ENCODE results near the gene KIF5A. TPM values are rescaled to one million over a fixed set of nuclear protein-coding genes. Genes with fewer than 3 reads are reported as not detected.

KIF5A gene
- total and polyA plus RNA-seq, 3 experiments from 2014 or later, result 0.12 to 2.1 (median 1.8) TPM

GRCh38 chr12:57607958-57608663 is 58.3 kb downstream of the KIF5A start:
- H3K27me3 Mint-ChIP-seq, result peaks cover 4 to 17% of the 10 kb centered on the region in 2 donors
- peak overlapping the region in 4 of 8 donors; percentile 1 to 64 (median 40) for H3K27ac Mint-ChIP-seq
- Histone ChIP-seq H3K4me3 (ENCODE audit: low read length) (no peak overlapping the region), H3K4me1 (ENCODE audit: insufficient read depth, low read length) (peaks cover 35% of the 10 kb centered on the region), H3K27ac (ENCODE audit: low read depth, low read length) (no peak overlapping the region), H3K27me3 (ENCODE audit: insufficient read depth, low read length, poor library complexity, severe bottlenecking) (peaks cover 4% of the 10 kb centered on the region), H3K36me3 (ENCODE audit: insufficient read depth, low read length) (no peaks in the 10 kb centered on the region), H3K9me3 (ENCODE audit: low read length) (no peaks in the 10 kb centered on the region)
- H3K4me3 Mint-ChIP-seq, result peak overlapping the region in 1 of 7 donors; percentile 69
- CTCF ChIA-PET, result interaction anchor here (0.7 to 3.0 kb wide), 5 partner anchors 24 to 331 kb away, joined by 3 to 12 read pairs (median 3); no protein-coding TSS in a partner anchor
- peaks cover 0 to 18% (median 6%) of the 10 kb centered on the region in 3 donors for H3K36me3 Mint-ChIP-seq
- peaks cover 30 to 49% (median 36%) of the 10 kb centered on the region in 3 donors for H3K4me1 Mint-ChIP-seq
- H3K9me3 Mint-ChIP-seq, result no peaks in the 10 kb centered on the region
- no peak for DNase-seq
- POLR2A ChIA-PET, result no interaction called here

- Mint-ChIP-seq H3K4me1 (peaks cover 19 to 37% (median 25%) of the 10 kb centered on the region in 3 donors), H3K27me3 (peaks cover 4 to 21% of the 10 kb centered on the region in 2 donors), H3K27ac (no peak overlapping the region), H3K4me3 (peak overlapping the region in 1 of 7 donors; percentile 69), H3K36me3 (peaks cover 0 to 18% (median 6%) of the 10 kb centered on the region in 3 donors), H3K9me3 (no peaks in the 10 kb centered on the region)
- H3K4me3 ChIP-seq (ENCODE audit: low read length), result no peak overlapping the region
- POLR2A ChIA-PET, result interaction anchor here (2.3 kb wide), 1 partner anchor 18 kb away, joined by 6 read pairs; the partner anchor contains the start of gene PIP4K2C
- H3K27me3 ChIP-seq (ENCODE audit: insufficient read depth, low read length, poor library complexity, severe bottlenecking), result peaks cover 4% of the 10 kb centered on the region
- H3K36me3 ChIP-seq (ENCODE audit: insufficient read depth, low read length), result no peaks in the 10 kb centered on the region
- H3K27ac ChIP-seq (ENCODE audit: low read depth, low read length), result no peak overlapping the region
- DNase-seq, result no peak
- peaks cover 23% of the 10 kb centered on the region for H3K4me1 ChIP-seq (ENCODE audit: insufficient read depth, low read length)
- CTCF ChIA-PET, result interaction anchor here (1.4 kb wide), 1 partner anchor 25 kb away, joined by 7 read pairs; no protein-coding TSS in a partner anchor
- no peaks in the 10 kb centered on the region for H3K9me3 ChIP-seq (ENCODE audit: low read length)
Measured at GRCh38 chr12:57609101-57609780, 59.4 kb downstream of the KIF5A start.

GRCh38 chr12:57609781-57610553 is 60.1 kb downstream of the KIF5A start:
- Mint-ChIP-seq H3K27ac (peak overlapping the region in 2 of 8 donors; percentile 31 to 82), H3K4me3 (peak overlapping the region; percentile 60 to 88 (median 78)), H3K27me3 (peaks cover 6 to 24% of the 10 kb centered on the region in 2 donors), H3K36me3 (peaks cover 0 to 18% (median 6%) of the 10 kb centered on the region in 3 donors), H3K9me3 (no peaks in the 10 kb centered on the region), H3K4me1 (peaks cover 16 to 31% (median 24%) of the 10 kb centered on the region in 3 donors)
- no peaks in the 10 kb centered on the region for H3K36me3 ChIP-seq (ENCODE audit: insufficient read depth, low read length)
- no peak overlapping the region for H3K27ac ChIP-seq (ENCODE audit: low read depth, low read length)
- peaks cover 4% of the 10 kb centered on the region for H3K27me3 ChIP-seq (ENCODE audit: insufficient read depth, low read length, poor library complexity, severe bottlenecking)
- H3K4me3 ChIP-seq (ENCODE audit: low read length), result no peak overlapping the region
- H3K9me3 ChIP-seq (ENCODE audit: low read length), result no peaks in the 10 kb centered on the region
- no peak for DNase-seq
- H3K4me1 ChIP-seq (ENCODE audit: insufficient read depth, low read length), result peaks cover 19% of the 10 kb centered on the region
- ChIA-PET CTCF (interaction anchor here (1.4 to 1.5 kb wide), 2 partner anchors 11 to 26 kb away, joined by 3 to 7 read pairs; no protein-coding TSS in a partner anchor), POLR2A (interaction anchor here (2.3 kb wide), 1 partner anchor 19 kb away, joined by 6 read pairs; the partner anchor contains the start of gene PIP4K2C)

- H3K27me3 Mint-ChIP-seq, result peaks cover 8 to 28% of the 10 kb centered on the region in 2 donors
- no peaks in the 10 kb centered on the region for H3K9me3 ChIP-seq (ENCODE audit: low read length)
- H3K4me1 ChIP-seq (ENCODE audit: insufficient read depth, low read length), result peaks cover 13% of the 10 kb centered on the region
- no peak for DNase-seq
- H3K36me3 ChIP-seq (ENCODE audit: insufficient read depth, low read length), result no peaks in the 10 kb centered on the region
- peak overlapping the region; percentile 46 for H3K4me3 ChIP-seq (ENCODE audit: low read length)
- H3K4me1 Mint-ChIP-seq, result peaks cover 9 to 24% (median 18%) of the 10 kb centered on the region in 3 donors
- peaks cover 4% of the 10 kb centered on the region for H3K27me3 ChIP-seq (ENCODE audit: insufficient read depth, low read length, poor library complexity, severe bottlenecking)
- H3K4me3 Mint-ChIP-seq, result peak overlapping the region; percentile 60 to 88 (median 78)
- H3K36me3 Mint-ChIP-seq, result peaks cover 0 to 18% (median 6%) of the 10 kb centered on the region in 3 donors
- CTCF ChIA-PET, result interaction anchor here (1.1 to 1.5 kb wide), 2 partner anchors 10 to 27 kb away, joined by 3 read pairs; no protein-coding TSS in a partner anchor
- POLR2A ChIA-PET, result interaction anchor here (1.0 to 2.3 kb wide), 2 partner anchors 19 to 131 kb away, joined by 3 to 6 read pairs; partner anchors contain the start of gene PIP4K2C
- no peak overlapping the region for H3K27ac ChIP-seq (ENCODE audit: low read depth, low read length)
- no peaks in the 10 kb centered on the region for H3K9me3 Mint-ChIP-seq
- H3K27ac Mint-ChIP-seq, result peak overlapping the region in 4 of 8 donors; percentile 31 to 82 (median 65)
Measured at GRCh38 chr12:57610554-57611107, 60.8 kb downstream of the KIF5A start.

- H3K27ac ChIP-seq (ENCODE audit: low read depth, low read length), result no peak within 1 kb of the TSS
Measured at GRCh38 chr12:57611108-57611826, 61.4 kb downstream of the KIF5A start, which contains the start of gene ARHGEF25. TSS of gene ARHGEF25 (plus strand) at chr12:57611435. CDS start at chr12:57611895, 460 bp downstream.

GRCh38 chr12:57611827-57612710 is 62.2 kb downstream of the KIF5A start:
- H3K27me3 ChIP-seq (ENCODE audit: insufficient read depth, low read length, poor library complexity, severe bottlenecking), result peaks cover 4% of the 10 kb centered on the region
- ChIA-PET CTCF (interaction anchor here (0.9 to 1.5 kb wide), 4 partner anchors 9 to 129 kb away, joined by 3 to 7 read pairs (median 3); no protein-coding TSS in a partner anchor), POLR2A (interaction anchor here (0.5 to 2.3 kb wide), 3 partner anchors 21 to 861 kb away, joined by 3 to 10 read pairs (median 6); partner anchors contain the start of gene PIP4K2C)
- H3K27ac ChIP-seq (ENCODE audit: low read depth, low read length), result no peak overlapping the region
- peaks cover 10% of the 10 kb centered on the region for H3K4me1 ChIP-seq (ENCODE audit: insufficient read depth, low read length)
- H3K4me3 Mint-ChIP-seq, result peak overlapping the region; percentile 67 to 94 (median 78)
- no peak overlapping the region for H3K4me3 ChIP-seq (ENCODE audit: low read length)
- peak overlapping the region in 2 of 8 donors; percentile 72 to 84 for H3K27ac Mint-ChIP-seq
- peaks cover 0 to 14% (median 4%) of the 10 kb centered on the region in 3 donors for H3K36me3 Mint-ChIP-seq
- peaks cover 5 to 13% (median 7%) of the 10 kb centered on the region in 3 donors for H3K4me1 Mint-ChIP-seq
- no peaks in the 10 kb centered on the region for H3K36me3 ChIP-seq (ENCODE audit: insufficient read depth, low read length)
- H3K27me3 Mint-ChIP-seq, result peaks cover 13 to 35% of the 10 kb centered on the region in 2 donors
- H3K9me3 ChIP-seq (ENCODE audit: low read length), result no peaks in the 10 kb centered on the region
- H3K9me3 Mint-ChIP-seq, result no peaks in the 10 kb centered on the region
- DNase-seq, result no peak

More at GRCh38 chr12:57611108-57611826, 61.4 kb downstream of the KIF5A start, which contains the start of gene ARHGEF25:
- Mint-ChIP-seq H3K9me3 (no peaks in the 10 kb centered on the region), H3K36me3 (peaks cover 0 to 16% (median 6%) of the 10 kb centered on the region in 3 donors), H3K27me3 (peaks cover 8 to 31% of the 10 kb centered on the region in 2 donors), H3K27ac (peak within 1 kb of the TSS in 4 of 8 donors; percentile 31 to 84 (median 77)), H3K4me3 (peak within 1 kb of the TSS; percentile 74 to 94 (median 80)), H3K4me1 (peaks cover 5 to 18% (median 12%) of the 10 kb centered on the region in 3 donors)
- peaks cover 10% of the 10 kb centered on the region for H3K4me1 ChIP-seq (ENCODE audit: insufficient read depth, low read length)
- POLR2A ChIA-PET, result interaction anchor here (0.5 to 2.3 kb wide), 3 partner anchors 20 to 130 kb away, joined by 3 to 6 read pairs (median 3); partner anchors contain the start of gene PIP4K2C
- H3K9me3 ChIP-seq (ENCODE audit: low read length), result no peaks in the 10 kb centered on the region
- CTCF ChIA-PET, result interaction anchor here (1.1 to 1.5 kb wide), 3 partner anchors 10 to 129 kb away, joined by 3 read pairs; no protein-coding TSS in a partner anchor
- no peaks in the 10 kb centered on the region for H3K36me3 ChIP-seq (ENCODE audit: insufficient read depth, low read length)
- peak in 2 of 5 donors; percentile 44 to 66 for DNase-seq
- peaks cover 4% of the 10 kb centered on the region for H3K27me3 ChIP-seq (ENCODE audit: insufficient read depth, low read length, poor library complexity, severe bottlenecking)
- peak within 1 kb of the TSS; percentile 46 for H3K4me3 ChIP-seq (ENCODE audit: low read length)

Data from CD8-positive, alpha-beta memory T cell (primary cell).